Testis (tissue), 2 donors: ENCODE data around the gene DAZL.

Experiments
- POLR2A ChIP-seq: fragments of 450-650 bp; IDR thresholded peaks from one replicate; pipeline ENCODE4 v1.6.1; 2017; ENCODE audit warnings: antibody characterized with exemption, mild to moderate bottlenecking, moderate library complexity
- TF ChIP-seq, protein P1 (sequence below), 3 experiments: fragments of 450-650 bp in 2 of 3; fragments of 200-600 bp in 1 of 3; sonication (generic) in 1 of 3; IDR thresholded peaks; one replicate each; pipeline ENCODE4 v1.5.1; 2016 to 2019; ENCODE audit warnings: antibody characterized with exemption in 3 of 3, mild to moderate bottlenecking in 2 of 3, moderate library complexity in 1 of 3

- TF ChIP-seq, protein P1, sequence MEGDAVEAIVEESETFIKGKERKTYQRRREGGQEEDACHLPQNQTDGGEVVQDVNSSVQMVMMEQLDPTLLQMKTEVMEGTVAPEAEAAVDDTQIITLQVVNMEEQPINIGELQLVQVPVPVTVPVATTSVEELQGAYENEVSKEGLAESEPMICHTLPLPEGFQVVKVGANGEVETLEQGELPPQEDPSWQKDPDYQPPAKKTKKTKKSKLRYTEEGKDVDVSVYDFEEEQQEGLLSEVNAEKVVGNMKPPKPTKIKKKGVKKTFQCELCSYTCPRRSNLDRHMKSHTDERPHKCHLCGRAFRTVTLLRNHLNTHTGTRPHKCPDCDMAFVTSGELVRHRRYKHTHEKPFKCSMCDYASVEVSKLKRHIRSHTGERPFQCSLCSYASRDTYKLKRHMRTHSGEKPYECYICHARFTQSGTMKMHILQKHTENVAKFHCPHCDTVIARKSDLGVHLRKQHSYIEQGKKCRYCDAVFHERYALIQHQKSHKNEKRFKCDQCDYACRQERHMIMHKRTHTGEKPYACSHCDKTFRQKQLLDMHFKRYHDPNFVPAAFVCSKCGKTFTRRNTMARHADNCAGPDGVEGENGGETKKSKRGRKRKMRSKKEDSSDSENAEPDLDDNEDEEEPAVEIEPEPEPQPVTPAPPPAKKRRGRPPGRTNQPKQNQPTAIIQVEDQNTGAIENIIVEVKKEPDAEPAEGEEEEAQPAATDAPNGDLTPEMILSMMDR (IDR thresholded peaks at IDR 0.05): no peak
- no peak for TF ChIP-seq POLR2A
These were observed 13.5 kb upstream of the DAZL start for GRCh38 chr3:16618721-16619120.
